ENCODE measurements around the gene RGS10. TPM values are rescaled to one million over a fixed set of nuclear protein-coding genes. Genes with fewer than 3 reads are reported as not detected.

Gene RGS10
- total RNA-seq, 2 donors from 2014 or later, result 4.3 to 7.5 TPM

DNA sequence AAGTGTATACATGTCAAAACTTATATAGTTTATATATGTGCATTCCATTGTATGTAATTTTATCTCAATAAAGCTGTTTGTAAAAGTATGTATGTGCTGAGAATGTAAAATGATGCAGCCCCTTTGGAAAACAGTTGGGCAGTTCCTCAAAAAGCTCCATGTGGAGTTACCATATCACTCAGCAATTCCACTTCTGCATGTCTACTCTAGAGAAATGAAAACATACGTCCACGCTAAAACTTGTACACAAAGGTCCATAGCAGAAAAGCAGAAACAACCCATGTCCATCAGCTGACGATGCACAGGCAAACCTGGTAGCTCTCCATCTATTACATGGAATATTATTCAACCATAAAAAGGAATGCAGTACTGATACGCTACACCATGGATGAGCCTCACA is 8.3 kb upstream of the RGS10 start:
- Histone ChIP-seq H3K4me3 (ENCODE audit: low read length) (no peak overlapping the region), H3K27me3 (ENCODE audit: control insufficient read depth, insufficient read depth, low read length, poor library complexity, severe bottlenecking) (peaks cover 10% of the 10 kb centered on the region), H3K36me3 (ENCODE audit: control insufficient read depth, insufficient read depth, low read length) (no peaks in the 10 kb centered on the region), H3K9ac (ENCODE audit: extremely low read depth, low read length, poor library complexity, severe bottlenecking) (no peak overlapping the region), H3K9me3 (ENCODE audit: control insufficient read depth, low read length) (no peaks in the 10 kb centered on the region), H3K4me1 (ENCODE audit: control insufficient read depth, insufficient read depth, low read length) (no peaks in the 10 kb centered on the region), H3K27ac (ENCODE audit: low read depth, low read length) (no peak overlapping the region)
- H3K4me1 Mint-ChIP-seq, result no peaks in the 10 kb centered on the region
- H3K27me3 Mint-ChIP-seq (ENCODE audit: insufficient read depth), result peaks cover 14% of the 10 kb centered on the region
- no peaks in the 10 kb centered on the region for H3K36me3 Mint-ChIP-seq (ENCODE audit: low read depth)
- WGBS, 2 experiments (ENCODE audit: insufficient coverage in 1 of 2, insufficient read length in 1 of 2), result 93 to 96% methylated on average over 4 of the region's 4 CpGs
- TF ChIP-seq, protein P1, sequence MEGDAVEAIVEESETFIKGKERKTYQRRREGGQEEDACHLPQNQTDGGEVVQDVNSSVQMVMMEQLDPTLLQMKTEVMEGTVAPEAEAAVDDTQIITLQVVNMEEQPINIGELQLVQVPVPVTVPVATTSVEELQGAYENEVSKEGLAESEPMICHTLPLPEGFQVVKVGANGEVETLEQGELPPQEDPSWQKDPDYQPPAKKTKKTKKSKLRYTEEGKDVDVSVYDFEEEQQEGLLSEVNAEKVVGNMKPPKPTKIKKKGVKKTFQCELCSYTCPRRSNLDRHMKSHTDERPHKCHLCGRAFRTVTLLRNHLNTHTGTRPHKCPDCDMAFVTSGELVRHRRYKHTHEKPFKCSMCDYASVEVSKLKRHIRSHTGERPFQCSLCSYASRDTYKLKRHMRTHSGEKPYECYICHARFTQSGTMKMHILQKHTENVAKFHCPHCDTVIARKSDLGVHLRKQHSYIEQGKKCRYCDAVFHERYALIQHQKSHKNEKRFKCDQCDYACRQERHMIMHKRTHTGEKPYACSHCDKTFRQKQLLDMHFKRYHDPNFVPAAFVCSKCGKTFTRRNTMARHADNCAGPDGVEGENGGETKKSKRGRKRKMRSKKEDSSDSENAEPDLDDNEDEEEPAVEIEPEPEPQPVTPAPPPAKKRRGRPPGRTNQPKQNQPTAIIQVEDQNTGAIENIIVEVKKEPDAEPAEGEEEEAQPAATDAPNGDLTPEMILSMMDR (conservative IDR thresholded peaks at IDR 0.05), result no peak
- no peak for DNase-seq
- no peak overlapping the region for H3K27ac Mint-ChIP-seq
- peaks cover 1% of the 10 kb centered on the region for H3K9me3 Mint-ChIP-seq
- H3K4me3 Mint-ChIP-seq, result no peak overlapping the region

DNA sequence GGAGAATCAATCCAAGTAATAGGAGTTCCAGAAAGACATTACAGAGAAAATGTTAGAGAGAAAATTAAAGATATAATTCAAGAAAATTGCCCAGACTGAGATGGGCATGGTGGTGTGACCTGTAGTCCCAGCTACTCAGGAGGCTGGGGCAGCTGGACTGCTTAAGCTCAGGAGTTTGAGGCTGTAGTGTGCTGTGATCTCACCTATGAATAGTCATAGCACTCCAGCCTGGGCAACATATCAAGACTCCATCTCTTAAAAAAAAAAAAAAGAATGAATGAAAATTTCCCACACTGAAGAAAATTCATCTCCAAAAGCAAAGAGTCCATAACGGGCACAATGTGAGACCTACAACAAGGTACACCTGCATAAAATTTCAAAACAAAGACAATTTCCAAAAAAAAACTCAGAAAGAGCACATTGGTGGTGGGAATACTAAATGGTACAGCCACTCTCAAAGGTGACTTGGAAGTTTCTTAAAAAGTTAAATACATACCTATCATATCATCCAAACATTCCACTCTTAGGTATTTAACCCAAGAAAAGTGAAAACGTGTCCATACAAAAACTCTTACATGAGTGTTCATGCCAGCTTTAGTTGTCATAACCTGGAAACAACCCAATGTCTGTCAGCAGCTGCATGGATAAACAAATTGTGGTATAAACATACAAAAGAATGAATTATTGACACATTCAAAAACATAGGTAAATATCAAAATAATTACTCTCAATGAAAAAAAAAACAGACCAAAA is 6.9 kb upstream of the RGS10 start:
- TF ChIP-seq, protein P1 (conservative IDR thresholded peaks at IDR 0.05), result no peak
- no peak overlapping the region for H3K4me3 Mint-ChIP-seq
- no peak for DNase-seq
- no peaks in the 10 kb centered on the region for H3K4me1 Mint-ChIP-seq
- no peaks in the 10 kb centered on the region for H3K36me3 Mint-ChIP-seq (ENCODE audit: low read depth)
- no peak overlapping the region for H3K27ac Mint-ChIP-seq
- peaks cover 28% of the 10 kb centered on the region for H3K27me3 Mint-ChIP-seq (ENCODE audit: insufficient read depth)
- Histone ChIP-seq H3K4me1 (ENCODE audit: control insufficient read depth, insufficient read depth, low read length) (no peaks in the 10 kb centered on the region), H3K9me3 (ENCODE audit: control insufficient read depth, low read length) (no peaks in the 10 kb centered on the region), H3K4me3 (ENCODE audit: low read length) (no peak overlapping the region), H3K27ac (ENCODE audit: low read depth, low read length) (no peak overlapping the region), H3K9ac (ENCODE audit: extremely low read depth, low read length, poor library complexity, severe bottlenecking) (no peak overlapping the region), H3K36me3 (ENCODE audit: control insufficient read depth, insufficient read depth, low read length) (no peaks in the 10 kb centered on the region), H3K27me3 (ENCODE audit: control insufficient read depth, insufficient read depth, low read length, poor library complexity, severe bottlenecking) (peaks cover 20% of the 10 kb centered on the region)
- 80 to 91% methylated on average over 1 to 2 of the region's 2 CpGs for WGBS, 2 experiments (ENCODE audit: insufficient coverage in 1 of 2, insufficient read length in 1 of 2)
- peaks cover 1% of the 10 kb centered on the region for H3K9me3 Mint-ChIP-seq

DNA sequence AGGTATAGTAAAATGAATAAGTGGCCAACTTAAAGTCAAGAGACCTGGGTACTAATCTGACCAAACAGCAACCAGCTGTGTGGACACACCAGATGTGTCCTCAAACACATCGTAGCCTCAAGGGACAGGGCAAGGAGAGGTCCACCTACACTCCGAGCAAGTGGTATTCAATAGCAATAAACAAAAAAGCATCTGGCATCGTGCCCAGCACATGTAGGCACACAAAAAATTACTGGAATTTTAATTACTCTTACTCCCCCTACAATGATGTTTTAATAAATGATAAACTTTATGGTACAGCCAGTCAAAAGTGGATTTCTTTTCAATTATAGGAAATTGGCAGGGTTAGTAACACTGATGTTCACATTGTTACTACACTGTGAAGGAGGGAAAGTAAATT is 3.5 kb upstream of the RGS10 start:
- H3K36me3 Mint-ChIP-seq (ENCODE audit: low read depth), result no peaks in the 10 kb centered on the region
- Histone ChIP-seq H3K4me3 (ENCODE audit: low read length) (no peak overlapping the region), H3K36me3 (ENCODE audit: control insufficient read depth, insufficient read depth, low read length) (no peaks in the 10 kb centered on the region), H3K9ac (ENCODE audit: extremely low read depth, low read length, poor library complexity, severe bottlenecking) (no peak overlapping the region), H3K27me3 (ENCODE audit: control insufficient read depth, insufficient read depth, low read length, poor library complexity, severe bottlenecking) (peaks cover 49% of the 10 kb centered on the region), H3K4me1 (ENCODE audit: control insufficient read depth, insufficient read depth, low read length) (no peaks in the 10 kb centered on the region), H3K9me3 (ENCODE audit: control insufficient read depth, low read length) (no peaks in the 10 kb centered on the region), H3K27ac (ENCODE audit: low read depth, low read length) (no peak overlapping the region)
- H3K9me3 Mint-ChIP-seq, result peaks cover 1% of the 10 kb centered on the region
- H3K4me1 Mint-ChIP-seq, result peaks cover 10% of the 10 kb centered on the region
- H3K27ac Mint-ChIP-seq, result no peak overlapping the region
- DNase-seq, result no peak
- peaks cover 52% of the 10 kb centered on the region for H3K27me3 Mint-ChIP-seq (ENCODE audit: insufficient read depth)
- TF ChIP-seq, protein P1 (conservative IDR thresholded peaks at IDR 0.05), result no peak
- no peak overlapping the region for H3K4me3 Mint-ChIP-seq
- WGBS, 2 experiments (ENCODE audit: insufficient coverage in 1 of 2, insufficient read length in 1 of 2), result 85% methylated on average over 3 of the region's 3 CpGs; no CpG with 5 or more reads in 1 of the 2 experiments

All from endodermal cell (in vitro differentiated cells).